Keratinocyte (primary cell): ENCODE results near the gene CPOX.

Experiments used
- CTCF ChIP-seq, 3 experiments: IDR thresholded peaks in 1 of 3; conservative IDR thresholded peaks in 1 of 3; optimal IDR thresholded peaks in 1 of 3; 2 replicates in 2 of 3; 3 replicates in 1 of 3; pipeline versions ENCODE3 to v1.5.1; 2011; ENCODE audit warnings: low read length in 3 of 3, mild to moderate bottlenecking in 3 of 3, moderate library complexity in 2 of 3, control low read depth in 1 of 3, inconsistent platforms in 1 of 3; ENCODE audit not compliant: insufficient read depth in 2 of 3; ENCODE audit errors: extremely low read depth in 1 of 3
- EZH2 ChIP-seq: IDR thresholded peaks from one replicate; pipeline ENCODE4 v1.6.1; 2012; ENCODE audit warnings: inconsistent platforms, mild to moderate bottlenecking, low read length, moderate library complexity

DNA sequence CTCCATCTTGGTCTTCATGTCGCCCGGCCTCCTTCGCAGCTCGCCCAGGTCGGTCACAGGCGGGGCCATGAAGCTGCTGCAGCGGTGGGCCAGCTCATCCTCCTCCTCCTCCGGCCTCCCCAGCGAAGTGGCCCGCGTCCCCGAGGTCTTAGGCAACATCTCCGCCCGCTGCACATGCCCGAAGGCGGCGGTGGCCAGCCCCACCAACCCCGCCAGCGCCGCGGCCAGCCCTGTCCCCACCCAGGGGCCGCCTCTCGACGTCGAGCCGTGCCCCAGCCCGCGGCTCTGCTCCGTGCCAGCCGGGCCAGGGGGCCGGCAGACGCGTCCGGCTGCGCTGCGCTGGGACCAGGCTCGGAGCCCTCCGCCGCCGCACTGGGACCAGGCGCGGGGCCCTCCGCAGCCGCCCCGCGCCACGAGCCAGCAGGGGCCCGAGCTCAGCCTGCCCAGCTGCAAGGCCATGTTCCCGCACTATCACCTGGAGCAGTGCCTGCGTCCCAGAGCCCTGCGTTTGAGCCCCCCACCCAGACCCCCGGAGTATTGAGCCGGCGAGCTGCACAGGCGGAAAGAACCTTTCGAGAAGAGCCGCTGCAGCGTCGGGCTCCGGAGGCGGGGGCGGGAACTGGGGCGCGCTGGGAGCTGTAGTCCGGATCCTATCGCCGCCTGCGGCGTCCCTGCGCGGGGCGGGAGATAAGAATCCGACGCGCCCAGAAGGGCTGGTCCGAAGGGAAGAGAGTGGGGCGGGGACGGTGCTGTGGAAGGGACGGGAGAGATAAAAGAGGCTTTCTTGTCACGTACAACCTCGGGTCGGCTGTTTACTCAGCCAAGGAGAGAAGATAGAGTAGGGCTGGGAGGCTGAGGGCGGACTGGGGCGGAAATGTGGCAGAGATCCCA is at the start of gene CPOX:
- TF ChIP-seq EZH2: no peak
- TF ChIP-seq CTCF (optimal IDR thresholded peaks at IDR 0.05 in 1 of 3, IDR thresholded peaks at IDR 0.05 in 1 of 3, conservative IDR thresholded peaks at IDR 0.05 in 1 of 3; ENCODE audit: extremely low read depth in 1 of 3, insufficient read depth in 2 of 3, low read length in 3 of 3): no peak
